Measurements from ENCODE around the gene C11orf54. TPM values are rescaled to one million over a fixed set of nuclear protein-coding genes. Genes with fewer than 3 reads are reported as not detected.

The C11orf54 gene
- total RNA-seq, 2 experiments from 2014 or later: 17.0 to 18.9 TPM

- Mint-ChIP-seq H3K27ac (no peak overlapping the region), H3K4me3 (no peak overlapping the region), H3K4me1 (ENCODE audit: low read depth) (no peaks in the 10 kb centered on the region), H3K27me3 (no peaks in the 10 kb centered on the region), H3K36me3 (ENCODE audit: low read depth) (peaks cover 4% of the 10 kb centered on the region), H3K9me3 (no peaks in the 10 kb centered on the region)
- TF ChIP-seq CTCF (IDR thresholded peaks at IDR 0.05): peak; percentile 17
- intact Hi-C loops (cut with micrococcal nuclease): no loop called here
- ChIA-PET CTCF (no interaction called here), POLR2A (interaction anchor here (0.6 to 3.9 kb wide), 2 partner anchors 9 to 48 kb away, joined by 3 to 10 read pairs; partner anchors contain the start of gene MED17)
- DNase-seq (peak; percentile 53), ATAC-seq (no peak)
Measured at GRCh38 chr11:93775289-93775688, 33.8 kb downstream of the C11orf54 start.

GRCh38 chr11:93783362-93783761 is 41.9 kb downstream of the C11orf54 start:
- H3K4me3 Mint-ChIP-seq: peak overlapping the region; percentile 98
- DNase-seq (no peak), ATAC-seq (peak; percentile 1)
- H3K4me1 Mint-ChIP-seq (ENCODE audit: low read depth): peaks cover 28% of the 10 kb centered on the region
- no peaks in the 10 kb centered on the region for H3K27me3 Mint-ChIP-seq
- TF ChIP-seq CTCF (IDR thresholded peaks at IDR 0.05): no peak
- peaks cover 27% of the 10 kb centered on the region for H3K36me3 Mint-ChIP-seq (ENCODE audit: low read depth)
- POLR2A ChIA-PET: interaction anchor here (0.6 to 5.5 kb wide), 15 partner anchors 10 to 346 kb away, joined by 3 to 109 read pairs (median 4); partner anchors contain the start of genes C11orf54, PANX1 and TAF1D
- CTCF ChIA-PET: interaction anchor here (1.2 to 2.1 kb wide), 4 partner anchors 12 to 44 kb away, joined by 5 to 8 read pairs (median 5); partner anchors contain the start of genes C11orf54 and TAF1D
- intact Hi-C loops (cut with micrococcal nuclease): no loop called here
- H3K9me3 Mint-ChIP-seq: no peaks in the 10 kb centered on the region
- H3K27ac Mint-ChIP-seq: peak overlapping the region; percentile 96

GRCh38 chr11:93783765-93784144 is 42.3 kb downstream of the C11orf54 start:
- H3K9me3 Mint-ChIP-seq: no peaks in the 10 kb centered on the region
- POLR2A ChIA-PET: interaction anchor here (0.6 to 5.5 kb wide), 20 partner anchors 10 to 345 kb away, joined by 3 to 109 read pairs (median 4); partner anchors contain the start of genes C11orf54, PANX1 and TAF1D
- TF ChIP-seq CTCF (IDR thresholded peaks at IDR 0.05): no peak

GRCh38 chr11:93784145-93784934 is 42.9 kb downstream of the C11orf54 start, which contains the start of gene MED17:
Gene MED17, plus strand, starts transcription at chr11:93784282. Its CDS starts 232 bp downstream, at chr11:93784514.
- peak; percentile 50 for TF ChIP-seq CTCF (IDR thresholded peaks at IDR 0.05)
- peaks cover 32% of the 10 kb centered on the region for H3K36me3 Mint-ChIP-seq (ENCODE audit: low read depth)
- H3K9me3 Mint-ChIP-seq: no peaks in the 10 kb centered on the region
- POLR2A ChIA-PET: interaction anchor here (0.6 to 5.5 kb wide), 21 partner anchors 10 to 345 kb away, joined by 3 to 109 read pairs (median 4); partner anchors contain the start of genes C11orf54, PANX1 and TAF1D
- H3K4me3 Mint-ChIP-seq: peak within 1 kb of the TSS; percentile 98
- ATAC-seq: peak; percentile 96
- intact Hi-C loops (cut with micrococcal nuclease): loop anchor here (2.0 kb wide), 1 partner anchor 46 kb away; no protein-coding TSS in a partner anchor
- DNase-seq: peak; percentile 93
- H3K27ac Mint-ChIP-seq: peak within 1 kb of the TSS; percentile 96
- H3K27me3 Mint-ChIP-seq: no peaks in the 10 kb centered on the region
- H3K4me1 Mint-ChIP-seq (ENCODE audit: low read depth): peaks cover 32% of the 10 kb centered on the region
- CTCF ChIA-PET: interaction anchor here (0.6 to 2.1 kb wide), 8 partner anchors 11 to 46 kb away, joined by 3 to 8 read pairs (median 4); partner anchors contain the start of genes C11orf54 and TAF1D

More at GRCh38 chr11:93783765-93784144, 42.3 kb downstream of the C11orf54 start:
- ATAC-seq: peak; percentile 47
- intact Hi-C loops (cut with micrococcal nuclease): loop anchor here (2.0 kb wide), 1 partner anchor 45 kb away; no protein-coding TSS in a partner anchor
- CTCF ChIA-PET: interaction anchor here (0.6 to 2.1 kb wide), 8 partner anchors 12 to 46 kb away, joined by 3 to 8 read pairs (median 4); partner anchors contain the start of genes C11orf54 and TAF1D
- Mint-ChIP-seq H3K4me3 (peak overlapping the region; percentile 98), H3K27me3 (no peaks in the 10 kb centered on the region), H3K36me3 (ENCODE audit: low read depth) (peaks cover 29% of the 10 kb centered on the region), H3K27ac (peak overlapping the region; percentile 96), H3K4me1 (ENCODE audit: low read depth) (peaks cover 30% of the 10 kb centered on the region)
- no peak for DNase-seq
